Measurements from ENCODE around the gene DDX1.

Gene DDX1

GRCh38 chr2:15651367-15651727 is 59.7 kb downstream of the DDX1 start:
- Histone ChIP-seq H3K27me3 (ENCODE audit: control insufficient read depth, insufficient read depth, low read length) (no peaks in the 10 kb centered on the region), H3K36me3 (ENCODE audit: control insufficient read depth, insufficient read depth, low read length) (no peaks in the 10 kb centered on the region), H3K4me3 (ENCODE audit: low read depth, low read length) (no peak overlapping the region), H3K9me3 (ENCODE audit: control insufficient read depth, insufficient read depth, low read depth, low read length) (no peaks in the 10 kb centered on the region), H3K9ac (ENCODE audit: low read length) (no peak overlapping the region), H3K27ac (ENCODE audit: low read depth, low read length) (no peak overlapping the region), H3K4me1 (ENCODE audit: control insufficient read depth, insufficient read depth, low read length) (peaks cover 8% of the 10 kb centered on the region; the same call in 1 of the 2 replicates)

- Histone ChIP-seq H3K9me3 (ENCODE audit: control insufficient read depth, insufficient read depth, low read depth, low read length) (no peaks in the 10 kb centered on the region), H3K9ac (ENCODE audit: low read length) (no peak overlapping the region), H3K27me3 (ENCODE audit: control insufficient read depth, insufficient read depth, low read length) (no peaks in the 10 kb centered on the region), H3K4me1 (ENCODE audit: control insufficient read depth, insufficient read depth, low read length) (peaks cover 8% of the 10 kb centered on the region; the same call in 1 of the 2 replicates), H3K4me3 (ENCODE audit: low read depth, low read length) (no peak overlapping the region), H3K36me3 (ENCODE audit: control insufficient read depth, insufficient read depth, low read length) (no peaks in the 10 kb centered on the region), H3K27ac (ENCODE audit: low read depth, low read length) (no peak overlapping the region)
Observed at GRCh38 chr2:15652252-15652651, 60.6 kb downstream of the DDX1 start.

- Histone ChIP-seq H3K9me3 (ENCODE audit: control insufficient read depth, insufficient read depth, low read depth, low read length) (no peaks in the 10 kb centered on the region), H3K4me1 (ENCODE audit: control insufficient read depth, insufficient read depth, low read length) (peaks cover 8% of the 10 kb centered on the region; the same call in 1 of the 2 replicates), H3K27me3 (ENCODE audit: control insufficient read depth, insufficient read depth, low read length) (no peaks in the 10 kb centered on the region), H3K36me3 (ENCODE audit: control insufficient read depth, insufficient read depth, low read length) (no peaks in the 10 kb centered on the region), H3K27ac (ENCODE audit: low read depth, low read length) (no peak overlapping the region), H3K4me3 (ENCODE audit: low read depth, low read length) (no peak overlapping the region), H3K9ac (ENCODE audit: low read length) (no peak overlapping the region)
Observed at GRCh38 chr2:15652801-15653200, 61.1 kb downstream of the DDX1 start.

GRCh38 chr2:15653806-15654726 is 62.4 kb downstream of the DDX1 start:
- no peaks in the 10 kb centered on the region for H3K36me3 ChIP-seq (ENCODE audit: control insufficient read depth, insufficient read depth, low read length)
- H3K9me3 ChIP-seq (ENCODE audit: control insufficient read depth, insufficient read depth, low read depth, low read length), result no peaks in the 10 kb centered on the region
- no peaks in the 10 kb centered on the region for H3K27me3 ChIP-seq (ENCODE audit: control insufficient read depth, insufficient read depth, low read length)
- H3K9ac ChIP-seq (ENCODE audit: low read length), result no peak overlapping the region
- no peak overlapping the region for H3K4me3 ChIP-seq (ENCODE audit: low read depth, low read length)
- peaks cover 8% of the 10 kb centered on the region; the same call in 1 of the 2 replicates for H3K4me1 ChIP-seq (ENCODE audit: control insufficient read depth, insufficient read depth, low read length)
- H3K27ac ChIP-seq (ENCODE audit: low read depth, low read length), result no peak overlapping the region

- no peaks in the 10 kb centered on the region for H3K27me3 ChIP-seq (ENCODE audit: control insufficient read depth, insufficient read depth, low read length)
Observed at GRCh38 chr2:15654727-15655073, 63.0 kb downstream of the DDX1 start.

GRCh38 chr2:15655123-15655887 is 63.6 kb downstream of the DDX1 start:
- H3K27me3 ChIP-seq (ENCODE audit: control insufficient read depth, insufficient read depth, low read length), result no peaks in the 10 kb centered on the region

More at GRCh38 chr2:15654727-15655073, 63.0 kb downstream of the DDX1 start:
- Histone ChIP-seq H3K4me1 (ENCODE audit: control insufficient read depth, insufficient read depth, low read length) (peaks cover 8% of the 10 kb centered on the region; the same call in 1 of the 2 replicates), H3K36me3 (ENCODE audit: control insufficient read depth, insufficient read depth, low read length) (no peaks in the 10 kb centered on the region), H3K9ac (ENCODE audit: low read length) (no peak overlapping the region), H3K27ac (ENCODE audit: low read depth, low read length) (no peak overlapping the region), H3K9me3 (ENCODE audit: control insufficient read depth, insufficient read depth, low read depth, low read length) (no peaks in the 10 kb centered on the region), H3K4me3 (ENCODE audit: low read depth, low read length) (no peak overlapping the region)

GRCh38 chr2:15656090-15656489 is 64.4 kb downstream of the DDX1 start:
- Histone ChIP-seq H3K4me1 (ENCODE audit: control insufficient read depth, insufficient read depth, low read length) (peaks cover 8% of the 10 kb centered on the region; the same call in 1 of the 2 replicates), H3K27ac (ENCODE audit: low read depth, low read length) (no peak overlapping the region), H3K4me3 (ENCODE audit: low read depth, low read length) (no peak overlapping the region), H3K27me3 (ENCODE audit: control insufficient read depth, insufficient read depth, low read length) (no peaks in the 10 kb centered on the region), H3K9ac (ENCODE audit: low read length) (no peak overlapping the region), H3K36me3 (ENCODE audit: control insufficient read depth, insufficient read depth, low read length) (no peaks in the 10 kb centered on the region), H3K9me3 (ENCODE audit: control insufficient read depth, insufficient read depth, low read depth, low read length) (no peaks in the 10 kb centered on the region)

More at GRCh38 chr2:15655123-15655887, 63.6 kb downstream of the DDX1 start:
- H3K4me1 ChIP-seq (ENCODE audit: control insufficient read depth, insufficient read depth, low read length), result peaks cover 8% of the 10 kb centered on the region; the same call in 1 of the 2 replicates
- H3K9me3 ChIP-seq (ENCODE audit: control insufficient read depth, insufficient read depth, low read depth, low read length), result no peaks in the 10 kb centered on the region
- no peak overlapping the region for H3K9ac ChIP-seq (ENCODE audit: low read length)
- no peak overlapping the region for H3K27ac ChIP-seq (ENCODE audit: low read depth, low read length)
- H3K4me3 ChIP-seq (ENCODE audit: low read depth, low read length), result no peak overlapping the region
- H3K36me3 ChIP-seq (ENCODE audit: control insufficient read depth, insufficient read depth, low read length), result no peaks in the 10 kb centered on the region

- Histone ChIP-seq H3K27ac (ENCODE audit: low read depth, low read length) (no peak overlapping the region), H3K4me3 (ENCODE audit: low read depth, low read length) (no peak overlapping the region), H3K36me3 (ENCODE audit: control insufficient read depth, insufficient read depth, low read length) (no peaks in the 10 kb centered on the region), H3K9ac (ENCODE audit: low read length) (no peak overlapping the region), H3K27me3 (ENCODE audit: control insufficient read depth, insufficient read depth, low read length) (no peaks in the 10 kb centered on the region), H3K4me1 (ENCODE audit: control insufficient read depth, insufficient read depth, low read length) (peaks cover 6% of the 10 kb centered on the region; the same call in 1 of the 2 replicates), H3K9me3 (ENCODE audit: control insufficient read depth, insufficient read depth, low read depth, low read length) (no peaks in the 10 kb centered on the region)
Observed at GRCh38 chr2:15657759-15658158, 66.1 kb downstream of the DDX1 start.

GRCh38 chr2:15658911-15659310 is 67.2 kb downstream of the DDX1 start:
- no peak overlapping the region for H3K9ac ChIP-seq (ENCODE audit: low read length)
- no peaks in the 10 kb centered on the region for H3K27me3 ChIP-seq (ENCODE audit: control insufficient read depth, insufficient read depth, low read length)

GRCh38 chr2:15660491-15661294 is 69.0 kb downstream of the DDX1 start:
- no peak overlapping the region for H3K9ac ChIP-seq (ENCODE audit: low read length)
- no peak overlapping the region for H3K4me3 ChIP-seq (ENCODE audit: low read depth, low read length)

More at GRCh38 chr2:15658911-15659310, 67.2 kb downstream of the DDX1 start:
- peaks cover 5% of the 10 kb centered on the region; the same call in 1 of the 2 replicates for H3K9me3 ChIP-seq (ENCODE audit: control insufficient read depth, insufficient read depth, low read depth, low read length)
- H3K4me1 ChIP-seq (ENCODE audit: control insufficient read depth, insufficient read depth, low read length), result no peaks in the 10 kb centered on the region
- no peak overlapping the region for H3K4me3 ChIP-seq (ENCODE audit: low read depth, low read length)
- no peaks in the 10 kb centered on the region for H3K36me3 ChIP-seq (ENCODE audit: control insufficient read depth, insufficient read depth, low read length)
- H3K27ac ChIP-seq (ENCODE audit: low read depth, low read length), result no peak overlapping the region

More at GRCh38 chr2:15660491-15661294, 69.0 kb downstream of the DDX1 start:
- Histone ChIP-seq H3K36me3 (ENCODE audit: control insufficient read depth, insufficient read depth, low read length) (no peaks in the 10 kb centered on the region), H3K27ac (ENCODE audit: low read depth, low read length) (no peak overlapping the region), H3K27me3 (ENCODE audit: control insufficient read depth, insufficient read depth, low read length) (no peaks in the 10 kb centered on the region), H3K9me3 (ENCODE audit: control insufficient read depth, insufficient read depth, low read depth, low read length) (peaks cover 5% of the 10 kb centered on the region; the same call in 1 of the 2 replicates), H3K4me1 (ENCODE audit: control insufficient read depth, insufficient read depth, low read length) (no peaks in the 10 kb centered on the region)

Measured in HUES6 (cell line).